Measurements from ENCODE around the gene CUL4A. TPM values are rescaled to one million over a fixed set of nuclear protein-coding genes. Genes with fewer than 3 reads are reported as not detected.

Gene CUL4A
- total and polyA plus RNA-seq, 2 experiments from 2014 or later: 67.5 to 195 TPM

DNA sequence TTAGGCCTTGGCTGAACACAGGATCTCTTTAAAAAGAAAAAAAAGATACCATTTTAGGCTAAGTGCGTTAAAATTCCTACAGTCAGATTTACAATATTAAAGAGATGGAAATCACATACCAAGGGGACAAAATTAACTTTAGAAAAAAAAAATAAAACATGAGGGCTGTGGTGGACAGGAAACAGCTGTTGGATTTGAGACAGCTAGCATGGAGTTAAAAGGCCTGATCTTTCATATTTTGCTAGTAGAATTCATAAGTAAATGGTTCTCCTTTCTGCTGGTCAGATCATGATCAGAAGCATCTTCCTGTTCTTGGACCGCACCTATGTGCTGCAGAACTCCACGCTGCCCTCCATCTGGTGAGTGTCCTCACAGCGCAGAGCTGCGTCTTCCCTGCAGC, 19.7 kb downstream of the CUL4A start:
- H3K36me3 Mint-ChIP-seq (ENCODE audit: low read depth): peaks cover 84% of the 10 kb centered on the region
- TF ChIP-seq, protein P1, sequence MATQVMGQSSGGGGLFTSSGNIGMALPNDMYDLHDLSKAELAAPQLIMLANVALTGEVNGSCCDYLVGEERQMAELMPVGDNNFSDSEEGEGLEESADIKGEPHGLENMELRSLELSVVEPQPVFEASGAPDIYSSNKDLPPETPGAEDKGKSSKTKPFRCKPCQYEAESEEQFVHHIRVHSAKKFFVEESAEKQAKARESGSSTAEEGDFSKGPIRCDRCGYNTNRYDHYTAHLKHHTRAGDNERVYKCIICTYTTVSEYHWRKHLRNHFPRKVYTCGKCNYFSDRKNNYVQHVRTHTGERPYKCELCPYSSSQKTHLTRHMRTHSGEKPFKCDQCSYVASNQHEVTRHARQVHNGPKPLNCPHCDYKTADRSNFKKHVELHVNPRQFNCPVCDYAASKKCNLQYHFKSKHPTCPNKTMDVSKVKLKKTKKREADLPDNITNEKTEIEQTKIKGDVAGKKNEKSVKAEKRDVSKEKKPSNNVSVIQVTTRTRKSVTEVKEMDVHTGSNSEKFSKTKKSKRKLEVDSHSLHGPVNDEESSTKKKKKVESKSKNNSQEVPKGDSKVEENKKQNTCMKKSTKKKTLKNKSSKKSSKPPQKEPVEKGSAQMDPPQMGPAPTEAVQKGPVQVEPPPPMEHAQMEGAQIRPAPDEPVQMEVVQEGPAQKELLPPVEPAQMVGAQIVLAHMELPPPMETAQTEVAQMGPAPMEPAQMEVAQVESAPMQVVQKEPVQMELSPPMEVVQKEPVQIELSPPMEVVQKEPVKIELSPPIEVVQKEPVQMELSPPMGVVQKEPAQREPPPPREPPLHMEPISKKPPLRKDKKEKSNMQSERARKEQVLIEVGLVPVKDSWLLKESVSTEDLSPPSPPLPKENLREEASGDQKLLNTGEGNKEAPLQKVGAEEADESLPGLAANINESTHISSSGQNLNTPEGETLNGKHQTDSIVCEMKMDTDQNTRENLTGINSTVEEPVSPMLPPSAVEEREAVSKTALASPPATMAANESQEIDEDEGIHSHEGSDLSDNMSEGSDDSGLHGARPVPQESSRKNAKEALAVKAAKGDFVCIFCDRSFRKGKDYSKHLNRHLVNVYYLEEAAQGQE (IDR thresholded peaks at IDR 0.05; ENCODE audit: unreplicated experiment): no peak
- TF ChIP-seq EZH2phosphoT487 (IDR thresholded peaks at IDR 0.05; ENCODE audit: unreplicated experiment) (no peak), NANOG (IDR thresholded peaks at IDR 0.05; ENCODE audit: borderline replicate concordance) (no peak), ZNF462 (CRISPR knock-in tag; IDR thresholded peaks at IDR 0.05) (no peak), JUNB (IDR thresholded peaks at IDR 0.05; ENCODE audit: unreplicated experiment) (no peak), CTCF (conservative IDR thresholded peaks at IDR 0.05; ENCODE audit: low read depth in 2 of 2) (no peak), ZNF114 (CRISPR knock-in tag; IDR thresholded peaks at IDR 0.05) (no peak), STAT1 (IDR thresholded peaks at IDR 0.05; ENCODE audit: unreplicated experiment) (no peak), POLR2AphosphoS5 (IDR thresholded peaks at IDR 0.05; ENCODE audit: low read depth) (no peak), CREB1 (CRISPR knock-in tag; IDR thresholded peaks at IDR 0.05; ENCODE audit: low read depth) (no peak), EZH2 (IDR thresholded peaks at IDR 0.05; ENCODE audit: low read depth, unreplicated experiment) (no peak), ETS1 (IDR thresholded peaks at IDR 0.05) (no peak), ZNF331 (CRISPR knock-in tag; IDR thresholded peaks at IDR 0.05; ENCODE audit: low read depth) (no peak)
- H3K36me3 ChIP-seq (ENCODE audit: insufficient read depth): peaks cover 48% of the 10 kb centered on the region

More for the DNA sequence above, 19.7 kb downstream of the CUL4A start:
- Mint-ChIP-seq H3K4me3 (no peak overlapping the region), H3K27ac (no peak overlapping the region), H3K27me3 (ENCODE audit: insufficient read depth, low read depth, poor library complexity) (peaks cover 5% of the 10 kb centered on the region), H3K9me3 (no peaks in the 10 kb centered on the region), H3K4me1 (no peaks in the 10 kb centered on the region)
- H3K4me3 ChIP-seq: no peak overlapping the region
- H2AFZ ChIP-seq: no peak overlapping the region
- no peaks in the 10 kb centered on the region for H3K9me2 ChIP-seq (ENCODE audit: insufficient read depth)
- H3K27ac ChIP-seq (ENCODE audit: low read depth): no peak overlapping the region; the same call in 1 of the 2 replicates
- peaks cover 17% of the 10 kb centered on the region for H4K20me1 ChIP-seq (replicated peaks; ENCODE audit: insufficient read depth)
- H3K4me1 ChIP-seq (ENCODE audit: insufficient read depth): no peaks in the 10 kb centered on the region
- H3K27me3 ChIP-seq (ENCODE audit: insufficient read depth): no peaks in the 10 kb centered on the region
- no peaks in the 10 kb centered on the region for H3F3A ChIP-seq (replicated peaks; ENCODE audit: low read depth)
- H3K79me2 ChIP-seq (replicated peaks; ENCODE audit: insufficient read depth): peaks cover 30% of the 10 kb centered on the region
- no peak overlapping the region for H3K4me2 ChIP-seq
- DNase-seq (ENCODE audit: low spot score): no peak
- ATAC-seq: no peak
